SJCRH30 (cell line): ENCODE results near the gene KRTAP4-11. TPM values are rescaled to one million over a fixed set of nuclear protein-coding genes. Genes with fewer than 3 reads are reported as not detected.
"Not testable (repeated sequence)": the region's sequence is repeated elsewhere in the genome, so short reads cannot be mapped to it uniquely, and the experiment has no call there.

ENCODE experiments used
- DNase-seq, 2 experiments: peaks; one replicate each; pipeline ENCODE4 v3.0.0-alpha.2; 2015 to 2020
- H3K27ac ChIP-seq: fragments of 250-450 bp; sonication (Bioruptor Pico); 2 replicates; pipeline ENCODE4 v1.5.1; 2020; ENCODE audit warnings: mild to moderate bottlenecking, moderate library complexity
- H3K27me3 ChIP-seq: fragments of 250-450 bp; sonication (Bioruptor Pico); 2 replicates; pipeline ENCODE4 v1.5.1; 2020; ENCODE audit warnings: mild to moderate bottlenecking, moderate library complexity
- H3K36me3 ChIP-seq: fragments of 250-450 bp; sonication (Bioruptor Pico); 2 replicates; pipeline ENCODE4 v1.5.1; 2020; ENCODE audit warnings: mild to moderate bottlenecking, moderate library complexity
- H3K4me1 ChIP-seq: fragments of 250-450 bp; sonication (Bioruptor Pico); 2 replicates; pipeline ENCODE4 v1.5.1; 2020; ENCODE audit warnings: mild to moderate bottlenecking, moderate library complexity
- H3K4me3 ChIP-seq: fragments of 250-450 bp; sonication (Bioruptor Pico); 2 replicates; pipeline ENCODE4 v1.5.1; 2020; ENCODE audit warnings: mild to moderate bottlenecking, moderate library complexity
- H3K9me3 ChIP-seq: fragments of 250-450 bp; sonication (Bioruptor Pico); replicated peaks from 2 replicates; pipeline ENCODE4 v1.5.1; 2020; ENCODE audit warnings: mild to moderate bottlenecking, moderate library complexity
- total RNA-seq: library from RNA; depleted of rRNA; stranded (reverse); fragments of >200 nt; shearing (Covaris generic); gene quantifications from 2 replicates; pipeline ENCODE4 v1.2.3, GENCODE V29; 2014; rRNA removed

Gene KRTAP4-11
- total RNA-seq, 1 experiment from 2014 or later = not detected

DNA sequence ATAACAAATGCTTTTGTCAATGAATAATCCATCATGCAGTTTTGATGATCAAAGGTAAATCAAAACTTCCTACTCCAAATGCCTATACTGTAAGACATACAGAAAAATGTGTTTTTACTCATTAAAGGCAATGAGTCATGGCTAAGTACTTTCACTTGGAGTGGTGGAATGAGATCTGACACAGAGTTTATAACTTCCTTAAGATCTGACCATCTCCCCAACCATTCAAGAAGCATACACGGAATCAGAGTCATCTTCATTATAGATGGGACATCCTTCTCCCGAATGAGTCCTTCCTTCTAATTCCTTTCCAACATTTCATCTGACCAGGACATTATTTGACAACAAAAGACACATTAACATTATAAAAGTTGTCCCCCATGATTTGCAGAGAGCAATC lies 34.7 kb downstream of the KRTAP4-11 start:
- not testable (repeated sequence) for H3K36me3 ChIP-seq, H3K27me3 ChIP-seq, H3K9me3 ChIP-seq, H3K4me3 ChIP-seq, DNase-seq, H3K27ac ChIP-seq, H3K4me1 ChIP-seq

DNA sequence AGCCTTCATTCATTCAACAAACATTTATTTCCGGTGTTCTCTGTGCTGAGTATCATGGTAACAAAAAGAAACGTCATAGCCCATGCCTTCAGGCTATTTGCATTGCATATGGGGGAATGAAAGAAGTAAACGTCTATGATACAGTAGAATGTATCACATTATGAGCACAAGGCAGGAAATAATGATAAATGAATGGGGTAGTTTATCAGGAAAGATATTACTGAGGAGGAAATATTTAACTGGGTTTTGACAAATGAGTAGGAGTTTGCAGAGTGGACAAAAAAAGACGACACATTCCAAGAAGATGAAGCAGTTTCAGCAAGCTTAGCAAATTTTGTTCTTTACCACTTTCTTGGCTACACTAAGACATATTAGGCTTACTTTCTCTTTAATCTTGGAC lies 35.5 kb downstream of the KRTAP4-11 start:
- no peaks in the 10 kb centered on the region for H3K36me3 ChIP-seq
- H3K4me1 ChIP-seq = no peaks in the 10 kb centered on the region
- no peaks in the 10 kb centered on the region for H3K9me3 ChIP-seq
- no peak overlapping the region for H3K27ac ChIP-seq
- H3K27me3 ChIP-seq = no peaks in the 10 kb centered on the region
- H3K4me3 ChIP-seq = no peak overlapping the region
- DNase-seq = no peak

DNA sequence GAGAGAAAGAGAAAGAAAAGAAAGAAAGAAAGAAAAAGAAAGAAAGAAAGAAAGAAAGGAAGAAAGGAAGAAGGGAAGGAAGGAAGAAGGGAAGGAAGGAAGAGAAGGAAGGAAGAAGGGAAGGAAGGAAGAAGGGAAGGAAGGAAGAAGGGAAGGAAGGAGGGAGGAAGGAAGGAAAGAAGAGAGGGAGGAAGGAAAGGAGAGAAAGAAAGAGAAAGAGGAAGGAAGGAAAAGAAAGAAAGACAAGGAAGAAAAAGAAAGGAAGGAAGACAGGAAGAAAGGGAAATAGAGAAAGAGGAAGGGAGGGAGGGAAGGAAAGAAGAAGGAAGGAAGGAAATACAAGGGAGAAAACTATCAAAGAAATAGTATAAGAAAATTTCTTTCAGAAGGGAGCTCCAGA lies 41.4 kb downstream of the KRTAP4-11 start:
- Histone ChIP-seq H3K4me3 (no peak overlapping the region), H3K4me1 (peaks cover 7% of the 10 kb centered on the region), H3K36me3 (no peaks in the 10 kb centered on the region), H3K27ac (no peak overlapping the region), H3K27me3 (no peaks in the 10 kb centered on the region), H3K9me3 (no peaks in the 10 kb centered on the region)
- no peak for DNase-seq

DNA sequence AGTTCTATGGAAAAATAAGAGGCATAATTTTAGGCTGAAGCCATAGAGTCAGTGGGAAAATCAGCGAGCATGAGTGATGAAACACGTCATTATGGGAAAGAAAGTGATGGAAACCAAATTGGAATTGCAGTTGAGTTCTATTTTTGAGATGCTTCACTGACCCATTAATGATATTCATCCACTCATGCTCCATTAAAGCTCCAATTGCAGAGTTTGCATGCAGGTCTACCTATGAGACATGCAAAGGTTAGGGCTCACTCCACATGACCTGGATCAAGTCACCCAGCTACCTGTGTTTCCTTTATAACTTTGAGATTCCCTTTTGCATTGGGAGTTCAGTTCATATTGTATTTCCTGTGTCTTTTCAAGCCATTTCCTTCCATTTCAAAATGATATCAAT lies 44.5 kb downstream of the KRTAP4-11 start:
- no peak overlapping the region for H3K4me3 ChIP-seq
- H3K27ac ChIP-seq = no peak overlapping the region
- H3K9me3 ChIP-seq = no peaks in the 10 kb centered on the region
- H3K27me3 ChIP-seq = no peaks in the 10 kb centered on the region
- DNase-seq = no peak
- no peaks in the 10 kb centered on the region for H3K36me3 ChIP-seq
- peaks cover 25% of the 10 kb centered on the region for H3K4me1 ChIP-seq

DNA sequence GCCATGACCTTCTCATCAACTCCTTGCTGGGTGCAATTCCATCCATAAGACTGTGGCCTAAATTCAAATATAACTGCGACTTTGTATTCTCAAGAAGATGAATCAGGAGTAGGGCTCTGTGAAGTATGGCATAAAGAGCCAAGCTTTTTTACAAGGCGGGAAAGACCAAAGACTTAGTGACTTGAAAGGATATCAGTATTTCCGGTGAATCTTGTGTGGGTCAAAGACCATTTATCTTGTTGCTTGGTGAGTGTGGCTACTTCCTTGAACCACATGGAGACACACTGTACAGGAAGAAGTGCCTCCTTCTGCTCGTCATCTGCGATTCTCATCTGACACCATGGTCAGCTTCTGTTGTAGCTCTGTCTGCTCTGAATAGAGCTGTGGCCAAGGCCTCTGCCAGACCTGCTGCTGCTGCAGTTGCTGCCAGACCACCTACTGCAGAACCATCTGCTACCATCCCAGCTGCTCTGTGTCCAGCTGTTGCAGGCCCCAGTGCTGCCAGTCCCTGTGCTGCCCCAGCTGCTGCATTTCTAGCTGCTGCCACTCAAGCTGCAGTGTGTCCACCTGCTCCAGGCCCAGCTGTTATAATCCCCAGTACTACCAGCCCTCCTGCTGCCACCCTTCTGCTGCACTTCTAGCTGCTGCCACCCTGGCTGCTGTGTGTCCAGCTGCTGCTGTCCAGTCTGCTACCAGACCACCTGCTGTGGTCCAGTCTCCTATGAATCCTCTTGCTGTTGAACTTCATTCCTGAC lies 46.4 kb downstream of the KRTAP4-11 start:
- Histone ChIP-seq H3K4me1 (peaks cover 27% of the 10 kb centered on the region), H3K4me3 (no peak overlapping the region), H3K27me3 (no peaks in the 10 kb centered on the region), H3K27ac (peak overlapping the region; percentile 77), H3K36me3 (no peaks in the 10 kb centered on the region), H3K9me3 (no peaks in the 10 kb centered on the region)
- DNase-seq = peak; percentile 98

DNA sequence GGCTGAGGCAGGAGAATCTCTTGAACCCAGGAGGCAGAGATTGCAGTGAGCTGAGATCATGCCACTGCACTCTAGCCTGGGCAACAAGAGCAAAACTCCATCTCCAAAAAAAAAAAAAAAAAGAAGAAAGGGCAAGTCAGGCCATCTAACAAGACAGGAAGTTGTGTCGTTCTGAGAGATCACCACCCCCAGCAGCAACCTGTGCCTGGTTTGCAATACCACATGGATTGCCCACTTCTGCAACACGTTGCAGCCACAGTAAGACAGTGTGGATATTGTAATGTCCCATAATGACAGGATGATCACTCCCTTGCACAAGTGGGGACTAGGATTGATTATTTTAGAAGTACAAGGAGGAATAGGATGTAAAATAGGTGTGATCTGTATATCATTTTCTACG lies 49.1 kb downstream of the KRTAP4-11 start:
- no peak overlapping the region for H3K4me3 ChIP-seq
- H3K4me1 ChIP-seq = peaks cover 51% of the 10 kb centered on the region
- no peak for DNase-seq
- H3K36me3 ChIP-seq = no peaks in the 10 kb centered on the region
- no peaks in the 10 kb centered on the region for H3K9me3 ChIP-seq
- no peaks in the 10 kb centered on the region for H3K27me3 ChIP-seq
- no peak overlapping the region for H3K27ac ChIP-seq

DNA sequence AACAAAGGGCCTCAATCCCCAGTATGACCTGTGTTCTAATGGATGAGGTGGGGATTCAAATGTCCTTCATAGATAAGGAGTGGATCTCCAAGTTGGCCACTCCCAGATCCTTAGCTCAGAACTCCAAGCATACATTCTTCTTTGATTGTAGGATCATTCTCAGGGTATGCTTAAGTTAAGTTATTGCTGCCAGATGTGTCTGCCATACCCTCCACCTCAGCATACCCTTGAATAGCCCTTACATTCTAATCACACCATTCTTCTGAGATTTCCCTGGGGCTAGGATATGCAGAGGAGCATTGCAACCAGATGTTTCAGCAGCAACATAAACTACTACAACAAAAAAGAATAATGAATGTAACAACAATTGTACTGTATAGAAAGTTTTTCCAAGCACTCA lies 50.9 kb downstream of the KRTAP4-11 start:
- no peak for DNase-seq
- Histone ChIP-seq H3K27me3 (no peaks in the 10 kb centered on the region), H3K4me1 (peaks cover 57% of the 10 kb centered on the region), H3K36me3 (no peaks in the 10 kb centered on the region), H3K27ac (no peak overlapping the region), H3K9me3 (no peaks in the 10 kb centered on the region), H3K4me3 (no peak overlapping the region)

Other genes starting within 250 kb of the KRTAP4-11 start
- gene KRT20, start 233.1 kb downstream of the KRTAP4-11 start, total RNA-seq = 0.08 and 0.28 TPM in 2 replicates
- gene KRT23, start 180.7 kb downstream of the KRTAP4-11 start, total RNA-seq = not detected in 2 replicates
- gene KRT39, start 151.4 kb downstream of the KRTAP4-11 start, total RNA-seq = not detected in 2 replicates
- gene KRT40, start 134.0 kb downstream of the KRTAP4-11 start, total RNA-seq = not detected in 2 replicates
- not detected in 2 replicates for gene KRTAP3-3, start 124.2 kb downstream of the KRTAP4-11 start, total RNA-seq
- gene KRTAP3-2, start 118.5 kb downstream of the KRTAP4-11 start, total RNA-seq = not detected in 2 replicates
- gene KRTAP3-1, start 109.2 kb downstream of the KRTAP4-11 start, total RNA-seq = not detected in 2 replicates
- gene KRTAP1-5, start 91.2 kb downstream of the KRTAP4-11 start, total RNA-seq = not detected in 2 replicates
- gene KRTAP1-4, start 88.2 kb downstream of the KRTAP4-11 start, total RNA-seq = not detected in 2 replicates
- gene KRTAP1-3, start 83.5 kb downstream of the KRTAP4-11 start, total RNA-seq = not detected in 2 replicates
- gene KRTAP1-1, start 76.9 kb downstream of the KRTAP4-11 start, total RNA-seq = not detected in 2 replicates
- not detected in 2 replicates for gene KRTAP2-1, start 71.1 kb downstream of the KRTAP4-11 start, total RNA-seq
- gene KRTAP2-2, start 63.1 kb downstream of the KRTAP4-11 start, total RNA-seq = not detected in 2 replicates
- not detected in 2 replicates for gene KRTAP2-3, start 58.3 kb downstream of the KRTAP4-11 start, total RNA-seq
- gene KRTAP2-4, start 52.5 kb downstream of the KRTAP4-11 start, total RNA-seq = not detected in 2 replicates
- 0.18 TPM in 1 of 2 replicates, not detected in the other for gene KRTAP4-7, start 34.2 kb downstream of the KRTAP4-11 start, total RNA-seq
- not detected in 2 replicates for gene KRTAP4-8, start 20.2 kb downstream of the KRTAP4-11 start, total RNA-seq
- not detected in 2 replicates for gene KRTAP4-16, start 16.2 kb downstream of the KRTAP4-11 start, total RNA-seq
- gene KRTAP4-9, start 13.0 kb downstream of the KRTAP4-11 start, total RNA-seq = not detected in 2 replicates
- 0.22 TPM in 1 of 2 replicates, not detected in the other for gene KRTAP4-12, start 5.8 kb upstream of the KRTAP4-11 start, total RNA-seq
- not detected in 2 replicates for gene KRTAP4-6, start 22.2 kb upstream of the KRTAP4-11 start, total RNA-seq
- gene KRTAP4-5, start 31.5 kb upstream of the KRTAP4-11 start, total RNA-seq = not detected in 2 replicates
- gene KRTAP4-4, start 42.4 kb upstream of the KRTAP4-11 start, total RNA-seq = not detected in 2 replicates
- not detected in 2 replicates for gene KRTAP4-3, start 49.8 kb upstream of the KRTAP4-11 start, total RNA-seq
- 0.14 TPM in 1 of 2 replicates, not detected in the other for gene KRTAP4-2, start 59.8 kb upstream of the KRTAP4-11 start, total RNA-seq
- gene KRTAP4-1, start 66.5 kb upstream of the KRTAP4-11 start, total RNA-seq = not detected in 2 replicates
- not detected in 2 replicates for gene KRTAP9-1, start 71.5 kb upstream of the KRTAP4-11 start, total RNA-seq
- gene KRTAP9-2, start 108.3 kb upstream of the KRTAP4-11 start, total RNA-seq = not detected in 2 replicates
- not detected in 2 replicates for gene KRTAP9-3, start 114.1 kb upstream of the KRTAP4-11 start, total RNA-seq
- not detected in 2 replicates for gene KRTAP9-8, start 119.6 kb upstream of the KRTAP4-11 start, total RNA-seq
- 0.10 TPM in 1 of 2 replicates, not detected in the other for gene KRTAP9-4, start 131.3 kb upstream of the KRTAP4-11 start, total RNA-seq
- not detected in 2 replicates for gene KRTAP9-9, start 137.0 kb upstream of the KRTAP4-11 start, total RNA-seq
- gene KRTAP9-6, start 147.0 kb upstream of the KRTAP4-11 start, total RNA-seq = not detected in 2 replicates
- not detected in 2 replicates for gene KRTAP9-7, start 157.3 kb upstream of the KRTAP4-11 start, total RNA-seq
- gene KRTAP29-1, start 184.5 kb upstream of the KRTAP4-11 start, total RNA-seq = not detected in 2 replicates
- not detected in 2 replicates for gene KRTAP16-1, start 190.9 kb upstream of the KRTAP4-11 start, total RNA-seq
- not detected in 2 replicates for gene KRTAP17-1, start 197.3 kb upstream of the KRTAP4-11 start, total RNA-seq
- gene KRT33A, start 232.5 kb upstream of the KRTAP4-11 start, total RNA-seq = not detected in 2 replicates